GM18508 (cell line): ENCODE results near the gene IMPACT.

Experiments used
- ATAC-seq: cut with Tn5 transposase; IDR thresholded peaks from one replicate; pipeline ENCODE4 v1.9.1; 2021; ENCODE audit warnings: moderate number of reproducible peaks; ENCODE audit not compliant: insufficient read depth, unreplicated experiment

Gene IMPACT

GRCh38 chr18:24420551-24420950, 5.9 kb upstream of the IMPACT start:
- no peak for ATAC-seq

- ATAC-seq: no peak
These were observed 4.6 kb upstream of the IMPACT start for GRCh38 chr18:24421831-24422230.

GRCh38 chr18:24426073-24426397, 435 bp upstream of the IMPACT start:
- no peak for ATAC-seq

GRCh38 chr18:24427484-24427883, 1.0 kb downstream of the IMPACT start:
- ATAC-seq: no peak

- ATAC-seq: no peak
These were observed 2.2 kb downstream of the IMPACT start for GRCh38 chr18:24428709-24429108.

- no peak for ATAC-seq
These were observed 2.7 kb downstream of the IMPACT start for GRCh38 chr18:24429188-24429587.

- ATAC-seq: no peak
These were observed 6.1 kb downstream of the IMPACT start for GRCh38 chr18:24432618-24433017.

- no peak for ATAC-seq
These were observed 10.5 kb downstream of the IMPACT start for GRCh38 chr18:24436939-24437338.

- peak; percentile 68 for ATAC-seq
These were observed 17.4 kb downstream of the IMPACT start for GRCh38 chr18:24443870-24444269.

- peak; percentile 61 for ATAC-seq
These were observed 20.0 kb downstream of the IMPACT start for GRCh38 chr18:24446453-24446852.

- ATAC-seq: no peak
These were observed 20.6 kb downstream of the IMPACT start for GRCh38 chr18:24446953-24447538.

- no peak for ATAC-seq
These were observed 21.5 kb downstream of the IMPACT start for GRCh38 chr18:24447961-24448360.

- peak; percentile 95 for ATAC-seq
These were observed 30.1 kb downstream of the IMPACT start for GRCh38 chr18:24456549-24456948.

GRCh38 chr18:24459772-24460171, 33.3 kb downstream of the IMPACT start:
- no peak for ATAC-seq

- ATAC-seq: no peak
These were observed 33.9 kb downstream of the IMPACT start, which contains the start of gene HRH4 for GRCh38 chr18:24460388-24460787. Gene HRH4 (plus strand): TSS chr18:24460637. CDS start chr18:24460729, 92 bp downstream.

GRCh38 chr18:24461996-24462395, 35.5 kb downstream of the IMPACT start:
- no peak for ATAC-seq

- ATAC-seq: no peak
These were observed 36.6 kb downstream of the IMPACT start for GRCh38 chr18:24462838-24463775.

GRCh38 chr18:24465486-24465885, 39.0 kb downstream of the IMPACT start:
- no peak for ATAC-seq

GRCh38 chr18:24466771-24467170, 40.3 kb downstream of the IMPACT start:
- ATAC-seq: no peak

- no peak for ATAC-seq
These were observed 43.6 kb downstream of the IMPACT start for GRCh38 chr18:24470022-24470618.

- no peak for ATAC-seq
These were observed 44.3 kb downstream of the IMPACT start for GRCh38 chr18:24470805-24471204.
